WTC11 (cell line): Measurements from ENCODE around the gene PLD5. TPM values are rescaled to one million over a fixed set of nuclear protein-coding genes. Genes with fewer than 3 reads are reported as not detected.

Experiments used
- ATAC-seq: fragments of 200-7000 bp; cut with Tn5 transposase; 2 replicates; pipeline ENCODE4 v1.10.0; 2021; ENCODE audit warnings: mild to moderate bottlenecking, moderate library complexity
- CTCF ChIA-PET: fragments of 300-600 bp; sonication (Branson Sonifier 250); formaldehyde crosslinking; loops from one replicate; lab custom pipeline; 2021; ENCODE audit warnings: antibody characterized with exemption; lab: Charles Lee
- POLR2A ChIA-PET: fragments of 350-600 bp; sonication (Branson Sonifier 250); formaldehyde crosslinking; loops from one replicate; lab custom pipeline; 2021; ENCODE audit warnings: antibody characterized with exemption; lab: Charles Lee
- DNase-seq: peaks from one replicate; pipeline ENCODE4 v3.0.0; 2021; ENCODE audit warnings: low spot score
- H3K27ac Mint-ChIP-seq: 2 replicates; pipeline ENCODE4 v1.8.0; 2021; ENCODE audit warnings: mixed read lengths
- H3K27me3 Mint-ChIP-seq: 2 replicates; pipeline ENCODE4 v1.8.0; 2021; ENCODE audit warnings: low read depth, mild to moderate bottlenecking, moderate library complexity, mixed read lengths
- H3K36me3 Mint-ChIP-seq: 2 replicates; pipeline ENCODE4 v1.8.0; 2021; ENCODE audit warnings: mixed read lengths
- H3K4me1 Mint-ChIP-seq: 2 replicates; pipeline ENCODE4 v1.8.0; 2022; ENCODE audit warnings: mixed read lengths
- H3K4me3 Mint-ChIP-seq: 2 replicates; pipeline ENCODE4 v1.8.0; 2021; ENCODE audit warnings: mild to moderate bottlenecking, moderate library complexity, mixed read lengths
- H3K9me3 Mint-ChIP-seq: 2 replicates; pipeline ENCODE4 v1.8.0; 2021; ENCODE audit warnings: mixed read lengths
- ARID4B ChIP-seq: sonication (generic); formaldehyde crosslinking; IDR thresholded peaks from 2 replicates; pipeline ENCODE4 v1.8.0; 2023; ENCODE audit warnings: missing genetic modification reagents, mild to moderate bottlenecking, borderline replicate concordance
- ATF1 ChIP-seq: sonication (generic); formaldehyde crosslinking; IDR thresholded peaks from 2 replicates; pipeline ENCODE4 v1.8.1; 2023; ENCODE audit warnings: mild to moderate bottlenecking, moderate library complexity, missing genetic modification reagents
- ATF3 ChIP-seq: sonication (generic); formaldehyde crosslinking; conservative IDR thresholded peaks from 2 replicates; pipeline ENCODE4 v1.8.1; 2022; ENCODE audit warnings: mild to moderate bottlenecking, missing genetic modification reagents
- ATF6 ChIP-seq: sonication (generic); formaldehyde crosslinking; IDR thresholded peaks from 2 replicates; pipeline ENCODE4 v1.8.1; 2023; ENCODE audit warnings: mild to moderate bottlenecking, missing genetic modification reagents
- E2F4 ChIP-seq: sonication (generic); formaldehyde crosslinking; IDR thresholded peaks from 2 replicates; pipeline ENCODE4 v1.8.1; 2022; ENCODE audit warnings: low read depth, mild to moderate bottlenecking, moderate library complexity, missing genetic modification reagents, borderline replicate concordance
- E2F5 ChIP-seq: sonication (generic); formaldehyde crosslinking; IDR thresholded peaks from 2 replicates; pipeline ENCODE4 v1.8.1; 2022; ENCODE audit warnings: mild to moderate bottlenecking, moderate library complexity, missing genetic modification reagents
- ELF4 ChIP-seq: sonication (generic); formaldehyde crosslinking; IDR thresholded peaks from 2 replicates; pipeline ENCODE4 v1.8.1; 2022; ENCODE audit warnings: low read depth, mild to moderate bottlenecking, moderate library complexity, missing genetic modification reagents
- ESRRA ChIP-seq: sonication (generic); formaldehyde crosslinking; IDR thresholded peaks from 2 replicates; pipeline ENCODE4 v1.8.1; 2022; ENCODE audit warnings: mild to moderate bottlenecking, missing genetic modification reagents, borderline replicate concordance
- FOXJ3 ChIP-seq: sonication (generic); formaldehyde crosslinking; IDR thresholded peaks from 2 replicates; pipeline ENCODE4 v1.9.0; 2021; ENCODE audit warnings: missing genetic modification reagents, mild to moderate bottlenecking, borderline replicate concordance
- FOXP4 ChIP-seq: sonication (generic); formaldehyde crosslinking; IDR thresholded peaks from 2 replicates; pipeline ENCODE4 v1.8.0; 2022; ENCODE audit warnings: mild to moderate bottlenecking, missing genetic modification reagents
- GRHL2 ChIP-seq: fragments of 250-450 bp; sonication (Bioruptor Pico); IDR thresholded peaks from 2 replicates; pipeline ENCODE4 v1.8.0; 2022; ENCODE audit warnings: mild to moderate bottlenecking, moderate library complexity; ENCODE audit not compliant: insufficient replicate concordance, severe bottlenecking
- HMGXB4 ChIP-seq: sonication (generic); formaldehyde crosslinking; IDR thresholded peaks from 2 replicates; pipeline ENCODE4 v1.8.1; 2023; ENCODE audit warnings: mild to moderate bottlenecking, moderate library complexity, missing genetic modification reagents
- IRF2 ChIP-seq: sonication (generic); formaldehyde crosslinking; IDR thresholded peaks from 2 replicates; pipeline ENCODE4 v1.8.0; 2022; ENCODE audit warnings: low read depth, missing genetic modification reagents, borderline replicate concordance
- SP1 ChIP-seq: sonication (generic); formaldehyde crosslinking; conservative IDR thresholded peaks from 2 replicates; pipeline ENCODE4 v1.8.1; 2022; ENCODE audit warnings: missing genetic modification reagents
- TEAD1 ChIP-seq: sonication (generic); formaldehyde crosslinking; IDR thresholded peaks from 2 replicates; pipeline ENCODE4 v1.8.0; 2022; ENCODE audit warnings: mild to moderate bottlenecking, missing genetic modification reagents
- TEAD4 ChIP-seq: sonication (generic); formaldehyde crosslinking; IDR thresholded peaks from 2 replicates; pipeline ENCODE4 v1.8.0; 2022; ENCODE audit warnings: mild to moderate bottlenecking, missing genetic modification reagents
- USF1 ChIP-seq: sonication (generic); formaldehyde crosslinking; IDR thresholded peaks from 2 replicates; pipeline ENCODE4 v1.8.0; 2022; ENCODE audit warnings: mild to moderate bottlenecking, missing genetic modification reagents
- ZBTB43 ChIP-seq: sonication (generic); formaldehyde crosslinking; IDR thresholded peaks from 2 replicates; pipeline ENCODE4 v1.8.1; 2023; ENCODE audit warnings: mild to moderate bottlenecking, missing genetic modification reagents
- ZNF138 ChIP-seq: sonication (generic); formaldehyde crosslinking; conservative IDR thresholded peaks from 2 replicates; pipeline ENCODE4 v1.8.1; 2022; ENCODE audit warnings: mild to moderate bottlenecking, moderate library complexity, missing genetic modification reagents
- ZNF396 ChIP-seq: fragments of 250-450 bp; sonication (Bioruptor Pico); IDR thresholded peaks from 2 replicates; pipeline ENCODE4 v1.8.0; 2021; ENCODE audit warnings: mild to moderate bottlenecking, moderate library complexity, borderline replicate concordance
- ZNF416 ChIP-seq: fragments of 250-450 bp; sonication (Bioruptor Pico); IDR thresholded peaks from 2 replicates; pipeline ENCODE4 v1.9.0; 2021; ENCODE audit warnings: mild to moderate bottlenecking, inconsistent platforms
- total RNA-seq: library from RNA; stranded (reverse); gene quantifications from 3 replicates; pipeline ENCODE4 v1.2.3, GENCODE V29; 2021

The PLD5 gene
- total RNA-seq, 1 experiment from 2014 or later, result 6.4 TPM

GRCh38 chr1:242245255-242245654 lies 279.2 kb downstream of the PLD5 start (continued):
- no peak for TF ChIP-seq HMGXB4
- TF ChIP-seq IRF2 (CRISPR knock-in tag), result no peak
- TF ChIP-seq ATF6 (CRISPR knock-in tag), result no peak
- no peak for TF ChIP-seq ZBTB43
- TF ChIP-seq ESRRA (CRISPR knock-in tag), result no peak
- TF ChIP-seq, all 79 proteins: peak for 0

GRCh38 chr1:242243472-242243871 lies 281.0 kb downstream of the PLD5 start:
- Mint-ChIP-seq H3K36me3 (no peaks in the 10 kb centered on the region), H3K4me1 (peaks cover 29% of the 10 kb centered on the region), H3K9me3 (no peaks in the 10 kb centered on the region), H3K4me3 (no peak overlapping the region), H3K27ac (no peak overlapping the region), H3K27me3 (no peaks in the 10 kb centered on the region)
- no peak for ATAC-seq
- no peak for TF ChIP-seq ZNF396
- no peak for TF ChIP-seq ZNF138 (CRISPR knock-in tag)
- TF ChIP-seq ATF1 (CRISPR knock-in tag), result no peak
- no peak for TF ChIP-seq GRHL2 (CRISPR knock-in tag)
- no peak for TF ChIP-seq FOXJ3
- no peak for TF ChIP-seq ARID4B
- TF ChIP-seq FOXP4 (CRISPR knock-in tag), result no peak
- no peak for TF ChIP-seq SP1 (CRISPR knock-in tag)
- TF ChIP-seq TEAD1 (CRISPR knock-in tag), result no peak
- no peak for TF ChIP-seq ELF4 (CRISPR knock-in tag)
- no peak for TF ChIP-seq ATF3 (CRISPR knock-in tag)
- no peak for TF ChIP-seq E2F4 (CRISPR knock-in tag)
- TF ChIP-seq ZNF416 (CRISPR knock-in tag), result no peak
- no peak for TF ChIP-seq USF1 (CRISPR knock-in tag)
- no peak for TF ChIP-seq E2F5 (CRISPR knock-in tag)
- TF ChIP-seq TEAD4 (CRISPR knock-in tag), result no peak
- ChIA-PET CTCF (interaction anchor here (0.9 kb wide), 1 partner anchor 8 kb away, joined by 3 read pairs; no protein-coding TSS in a partner anchor), POLR2A (no interaction called here)
- DNase-seq, result no peak
